Chondrocyte (in vitro differentiated cells): ENCODE measurements around the gene MISP3. TPM values are rescaled to one million over a fixed set of nuclear protein-coding genes. Genes with fewer than 3 reads are reported as not detected.

Source experiments
- DNase-seq: peaks from one replicate; pipeline ENCODE4 v3.0.0; 2021; ENCODE audit warnings: mixed read lengths, low spot score
- H3K27ac Mint-ChIP-seq: one replicate; pipeline ENCODE4 v1.8.0; 2021; ENCODE audit warnings: mild to moderate bottlenecking, moderate library complexity, mixed read lengths; ENCODE audit not compliant: unreplicated experiment
- H3K27me3 Mint-ChIP-seq: 2 replicates; pipeline ENCODE4 v1.8.0; 2021; ENCODE audit warnings: low read depth, mixed read lengths
- H3K36me3 Mint-ChIP-seq: 2 replicates; pipeline ENCODE4 v1.8.0; 2021; ENCODE audit warnings: low read depth, mixed read lengths
- H3K4me1 Mint-ChIP-seq: 2 replicates; pipeline ENCODE4 v1.8.0; 2021; ENCODE audit warnings: low read depth, mild to moderate bottlenecking, mixed read lengths
- H3K4me3 Mint-ChIP-seq: one replicate; pipeline ENCODE4 v1.8.0; 2021; ENCODE audit warnings: mild to moderate bottlenecking, moderate library complexity, mixed read lengths; ENCODE audit not compliant: unreplicated experiment
- H3K9me3 Mint-ChIP-seq: 2 replicates; pipeline ENCODE4 v1.8.0; 2021; ENCODE audit warnings: low read depth, mixed read lengths
- CTCF ChIP-seq: fragments of 200-600 bp; sonication (generic); IDR thresholded peaks from 2 replicates; pipeline ENCODE4 v1.5.0; 2021; ENCODE audit warnings: antibody characterized with exemption, mild to moderate bottlenecking, moderate library complexity
- total RNA-seq: library from RNA; stranded (reverse); gene quantifications from 3 replicates; pipeline ENCODE4 v1.2.1, GENCODE V29; 2021

MISP3 gene
- total RNA-seq, 1 donor from 2014 or later = 2.0 TPM

GRCh38 chr19:14102102-14102696, 29.6 kb downstream of the MISP3 start:
- DNase-seq = no peak
- Mint-ChIP-seq H3K4me3 (no peak overlapping the region), H3K27me3 (no peaks in the 10 kb centered on the region), H3K27ac (no peak overlapping the region), H3K36me3 (peaks cover 14% of the 10 kb centered on the region), H3K9me3 (no peaks in the 10 kb centered on the region), H3K4me1 (no peaks in the 10 kb centered on the region)
- TF ChIP-seq CTCF = no peak

- Mint-ChIP-seq H3K27ac (no peak overlapping the region), H3K4me3 (no peak overlapping the region), H3K9me3 (no peaks in the 10 kb centered on the region), H3K27me3 (no peaks in the 10 kb centered on the region), H3K4me1 (no peaks in the 10 kb centered on the region), H3K36me3 (peaks cover 13% of the 10 kb centered on the region)
- no peak for DNase-seq
- no peak for TF ChIP-seq CTCF
Observed at GRCh38 chr19:14102756-14103155, 30.2 kb downstream of the MISP3 start.

GRCh38 chr19:14103310-14103709, 30.7 kb downstream of the MISP3 start:
- DNase-seq = no peak
- Mint-ChIP-seq H3K9me3 (no peaks in the 10 kb centered on the region), H3K36me3 (peaks cover 13% of the 10 kb centered on the region), H3K27ac (no peak overlapping the region), H3K4me3 (no peak overlapping the region), H3K27me3 (no peaks in the 10 kb centered on the region), H3K4me1 (no peaks in the 10 kb centered on the region)
- TF ChIP-seq CTCF = no peak

DNA sequence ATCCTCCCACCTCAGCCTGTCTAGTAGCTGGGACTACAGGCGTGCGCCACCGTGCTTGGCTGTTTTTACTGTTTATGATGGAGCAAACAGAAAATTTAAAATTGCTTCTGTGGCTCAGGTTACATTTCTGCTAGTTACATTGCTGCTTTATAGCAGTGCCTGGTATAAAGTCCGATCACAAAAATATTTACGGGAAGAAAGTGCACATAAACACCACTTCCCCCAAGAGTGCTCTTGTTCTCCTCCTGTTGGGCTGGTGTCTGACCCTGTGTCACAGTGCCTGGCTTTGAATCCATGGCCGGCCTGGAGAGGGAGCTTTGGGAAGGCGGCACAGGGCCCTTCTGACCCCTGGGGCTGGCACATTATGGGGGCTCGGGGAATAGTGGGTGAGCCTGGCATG, 33.1 kb downstream of the MISP3 start:
- Mint-ChIP-seq H3K27me3 (no peaks in the 10 kb centered on the region), H3K4me3 (no peak overlapping the region), H3K36me3 (peaks cover 12% of the 10 kb centered on the region), H3K4me1 (no peaks in the 10 kb centered on the region), H3K9me3 (no peaks in the 10 kb centered on the region), H3K27ac (no peak overlapping the region)
- no peak for DNase-seq
- TF ChIP-seq CTCF = no peak

DNA sequence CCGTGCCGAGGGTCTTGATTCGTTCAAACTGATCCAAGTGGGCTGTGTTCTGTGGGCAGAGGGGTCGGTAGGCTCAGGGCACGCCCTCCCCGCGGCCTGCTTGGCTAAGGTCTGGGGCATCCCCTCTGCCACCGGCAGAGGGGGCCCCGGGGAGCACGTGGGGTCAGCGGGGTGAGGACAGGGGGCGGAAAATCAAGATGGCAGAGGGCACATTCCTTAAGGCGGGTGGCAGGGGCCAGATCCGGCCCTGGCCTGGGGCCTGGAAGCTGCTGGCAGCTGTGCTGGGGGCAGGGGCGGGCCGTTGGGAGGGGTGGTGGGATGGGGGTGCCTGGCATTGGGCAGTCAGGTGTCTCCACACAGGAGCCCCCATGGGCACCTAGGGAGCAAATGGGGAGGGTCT, 34.3 kb downstream of the MISP3 start:
- no peak overlapping the region for H3K27ac Mint-ChIP-seq

More for the DNA sequence above, 34.3 kb downstream of the MISP3 start:
- no peaks in the 10 kb centered on the region for H3K4me1 Mint-ChIP-seq
- H3K9me3 Mint-ChIP-seq = no peaks in the 10 kb centered on the region
- H3K4me3 Mint-ChIP-seq = no peak overlapping the region
- H3K27me3 Mint-ChIP-seq = no peaks in the 10 kb centered on the region
- no peak for TF ChIP-seq CTCF
- no peak for DNase-seq
- peaks cover 9% of the 10 kb centered on the region for H3K36me3 Mint-ChIP-seq
